Activated CD8-positive, alpha-beta memory T cell treated with anti-CD3 and anti-CD28 coated beads for 1 hour (primary cell): ENCODE data around the gene RNF40.
A peak's percentile ranks its signal among the peaks of the same experiment; 100 is the strongest.

Experiments
- DNase-seq, 2 donors: peaks; one replicate each; pipeline ENCODE4 v3.0.0-alpha.2; 2020; ENCODE audit warnings: low read depth in 1 of 2; ENCODE audit errors: extremely low read depth in 1 of 2

Gene RNF40

DNA sequence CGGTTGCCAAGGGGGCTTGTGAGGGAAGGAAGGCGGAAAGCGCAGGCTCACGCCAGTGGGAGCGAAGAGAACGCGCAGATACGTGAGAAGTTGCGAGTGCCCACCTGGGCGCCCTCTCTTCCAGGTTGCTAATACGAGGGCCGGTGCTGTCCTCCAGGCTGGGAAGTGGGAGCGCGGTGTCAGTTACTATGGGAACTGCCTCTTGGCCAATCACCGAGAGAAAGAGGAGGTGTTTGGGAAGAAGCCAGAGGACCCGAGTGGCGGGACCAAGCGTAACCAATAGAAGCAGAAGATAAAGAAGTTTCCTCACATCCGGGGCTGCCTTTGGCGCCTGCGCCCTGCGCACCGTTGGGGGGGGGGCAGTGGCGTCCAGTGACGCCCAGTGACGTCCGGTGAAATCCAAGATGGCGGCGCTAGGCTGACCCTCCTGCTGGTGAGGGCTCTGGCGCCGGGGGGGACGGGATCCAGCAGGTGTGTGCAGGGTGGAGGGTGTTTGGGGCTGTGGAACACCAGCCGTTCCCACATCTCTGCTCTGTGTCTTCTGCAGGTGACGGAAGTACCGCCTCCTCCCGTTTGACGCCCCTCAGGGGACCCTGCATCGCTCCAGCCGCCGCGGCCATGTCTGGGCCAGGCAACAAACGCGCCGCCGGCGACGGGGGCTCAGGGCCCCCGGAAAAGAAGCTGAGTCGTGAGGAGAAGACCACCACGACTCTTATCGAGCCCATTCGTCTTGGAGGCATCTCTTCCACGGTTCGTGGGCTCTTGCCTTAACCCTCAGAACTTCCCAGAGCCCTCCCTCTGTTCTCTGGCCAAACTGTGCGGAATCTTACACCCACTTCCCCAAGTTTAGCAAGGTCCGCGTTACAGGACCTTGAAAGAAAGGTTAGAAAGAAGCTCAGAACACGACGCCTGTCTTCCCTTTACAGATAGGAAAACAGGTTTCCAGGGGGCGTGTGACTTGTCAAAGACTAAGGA is at the start of gene RNF40, which contains the start of gene CFAP119:
TSS of gene RNF40 (plus strand) at position 395 of the 975 bp plus-strand sequence. CDS start at position 619, 224 bp downstream.
TSS of gene CFAP119 (minus strand) at position 135 of the 975 bp plus-strand sequence. CDS start 314 bp downstream, outside the sequence.
- DNase-seq: peak; percentile 68 to 78

DNA sequence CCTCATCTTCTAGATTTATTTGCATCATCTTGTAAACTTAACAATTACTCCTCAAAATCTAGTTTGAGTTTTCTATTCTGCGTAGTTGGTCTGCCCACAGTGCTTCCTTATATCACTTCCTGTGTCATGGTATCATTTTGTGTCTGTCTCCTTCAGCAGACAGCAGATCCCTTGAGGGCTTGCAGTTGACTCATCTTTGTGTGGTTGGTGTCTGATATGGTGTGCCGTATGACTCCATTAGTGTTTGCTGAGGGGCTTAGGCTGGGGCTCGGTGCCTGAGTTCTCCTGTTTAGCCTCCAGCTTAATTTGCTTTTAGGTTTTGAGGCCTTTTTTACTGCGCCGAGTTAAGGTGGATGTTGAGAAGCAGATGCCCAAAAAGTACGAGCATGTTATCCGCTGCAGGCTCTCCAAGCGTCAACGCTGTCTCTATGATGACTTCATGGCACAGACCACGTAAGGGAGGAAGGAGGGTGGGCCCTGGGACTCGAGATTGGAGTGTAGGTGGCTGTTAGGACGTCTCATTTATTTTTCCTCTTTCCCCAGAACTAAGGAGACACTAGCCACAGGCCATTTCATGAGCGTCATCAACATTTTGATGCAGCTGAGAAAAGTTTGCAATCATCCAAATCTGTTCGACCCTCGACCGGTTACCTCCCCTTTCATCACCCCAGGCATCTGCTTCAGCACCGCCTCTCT is 46.2 kb upstream of the RNF40 start:
- peak in 1 of 2 donors; percentile 10 for DNase-seq

DNA sequence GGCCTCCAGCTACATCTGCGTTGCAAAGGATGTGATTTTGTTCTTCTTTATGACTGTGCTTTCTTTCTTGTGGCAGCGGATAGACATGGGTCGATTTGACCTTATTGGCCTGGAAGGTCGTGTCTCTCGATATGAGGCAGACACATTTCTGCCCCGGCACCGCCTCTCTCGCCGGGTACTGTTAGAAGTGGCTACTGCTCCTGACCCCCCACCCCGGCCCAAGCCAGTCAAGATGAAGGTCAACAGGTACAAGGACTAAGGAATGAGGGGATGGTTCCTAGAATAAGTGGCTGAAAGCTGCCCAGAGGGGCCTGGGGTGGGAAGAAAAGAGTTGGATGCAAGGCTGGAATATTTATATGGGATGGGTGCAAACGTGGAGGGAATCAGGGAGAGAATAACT is 42.0 kb upstream of the RNF40 start:
- no peak for DNase-seq

- no peak for DNase-seq
Measured at GRCh38 chr16:30720694-30721093, 41.4 kb upstream of the RNF40 start.

DNA sequence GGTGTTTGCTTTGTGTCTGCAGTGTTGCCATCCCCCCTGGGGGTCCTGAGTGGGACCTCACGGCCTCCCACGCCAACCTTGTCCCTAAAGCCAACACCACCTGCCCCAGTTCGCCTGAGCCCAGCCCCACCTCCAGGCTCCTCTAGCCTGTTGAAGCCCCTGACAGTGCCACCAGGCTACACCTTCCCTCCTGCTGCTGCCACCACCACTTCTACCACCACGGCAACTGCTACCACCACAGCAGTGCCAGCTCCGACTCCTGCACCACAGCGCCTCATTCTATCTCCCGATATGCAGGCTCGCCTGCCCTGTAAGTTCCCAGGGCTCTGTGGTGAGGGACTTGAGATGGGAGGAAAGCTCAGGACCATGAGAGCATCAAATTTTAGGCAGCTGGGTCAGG is 41.0 kb upstream of the RNF40 start:
- no peak for DNase-seq

DNA sequence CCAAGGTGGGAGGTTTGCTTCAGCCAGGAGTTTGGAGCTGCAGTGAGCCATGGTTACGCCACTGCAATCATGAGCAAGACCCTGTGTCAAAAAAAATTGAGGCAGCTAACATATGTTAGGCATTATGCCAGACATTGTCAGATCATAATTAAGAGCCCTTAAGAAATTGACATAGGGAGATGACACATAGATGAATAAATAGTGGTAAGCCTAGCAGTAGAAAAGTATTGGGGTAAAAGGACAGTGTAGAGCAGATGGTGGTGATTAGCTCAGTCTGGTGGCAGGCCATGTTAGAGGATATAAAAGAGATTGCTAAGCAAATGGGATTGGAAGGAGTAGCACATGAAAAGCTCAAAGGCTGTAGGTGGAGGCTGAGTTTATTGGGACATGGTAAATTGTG is 40.5 kb upstream of the RNF40 start:
- no peak for DNase-seq

- no peak for DNase-seq
Measured at GRCh38 chr16:30722443-30722842, 39.7 kb upstream of the RNF40 start.

- no peak for DNase-seq
Measured at GRCh38 chr16:30722916-30723315, 39.2 kb upstream of the RNF40 start.

GRCh38 chr16:30723725-30724355 is 38.3 kb upstream of the RNF40 start:
- DNase-seq: no peak

DNA sequence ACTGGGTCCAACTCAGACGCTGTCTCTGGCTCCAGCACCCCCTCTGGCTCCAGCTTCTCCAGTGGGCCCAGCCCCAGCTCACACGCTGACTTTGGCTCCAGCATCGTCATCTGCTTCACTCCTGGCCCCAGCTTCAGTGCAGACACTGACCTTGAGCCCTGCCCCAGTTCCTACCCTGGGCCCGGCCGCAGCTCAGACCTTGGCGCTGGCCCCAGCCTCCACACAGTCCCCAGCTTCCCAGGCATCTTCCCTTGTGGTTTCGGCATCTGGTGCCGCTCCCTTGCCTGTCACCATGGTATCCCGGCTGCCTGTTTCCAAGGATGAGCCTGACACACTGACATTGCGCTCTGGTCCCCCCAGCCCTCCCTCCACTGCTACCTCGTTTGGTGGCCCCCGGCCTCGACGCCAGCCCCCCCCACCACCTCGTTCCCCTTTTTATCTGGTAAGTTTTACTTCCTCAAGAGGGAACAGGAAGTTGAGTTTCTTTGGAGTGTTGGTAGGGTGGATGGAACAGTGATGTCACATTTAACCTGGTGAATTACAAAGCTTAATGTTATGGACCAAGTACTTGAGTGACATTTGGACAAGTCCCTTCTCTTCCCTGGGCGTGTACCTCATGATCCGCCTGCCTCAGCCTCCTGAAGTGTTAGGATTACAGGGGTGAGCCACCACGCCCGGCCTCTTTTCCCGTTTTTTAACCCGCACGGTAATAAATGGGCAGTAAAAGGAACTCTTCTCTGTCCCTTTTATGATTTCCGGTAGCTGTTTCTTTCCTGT is 37.3 kb upstream of the RNF40 start:
- DNase-seq: no peak

GRCh38 chr16:30725418-30725792 is 36.7 kb upstream of the RNF40 start:
- no peak for DNase-seq

DNA sequence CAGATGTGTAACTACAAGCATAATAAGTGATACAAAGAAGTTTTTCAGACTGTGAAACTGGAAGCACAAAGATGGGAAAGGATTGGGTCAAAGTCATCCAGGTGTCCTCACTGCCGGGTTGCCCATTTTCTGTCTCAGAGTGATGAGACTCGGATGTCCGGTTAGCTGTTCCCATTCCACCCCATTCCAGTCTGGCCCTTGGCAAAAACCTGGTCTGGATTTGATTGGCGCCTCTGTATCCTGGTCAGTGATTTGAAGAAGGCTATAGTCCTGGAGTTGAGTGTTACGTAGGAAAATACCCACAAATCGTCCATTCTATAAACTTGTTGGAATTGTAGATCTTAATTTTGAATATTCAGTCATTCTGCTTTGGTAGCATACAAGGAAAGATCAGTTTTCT is 33.8 kb upstream of the RNF40 start:
- DNase-seq: no peak

DNA sequence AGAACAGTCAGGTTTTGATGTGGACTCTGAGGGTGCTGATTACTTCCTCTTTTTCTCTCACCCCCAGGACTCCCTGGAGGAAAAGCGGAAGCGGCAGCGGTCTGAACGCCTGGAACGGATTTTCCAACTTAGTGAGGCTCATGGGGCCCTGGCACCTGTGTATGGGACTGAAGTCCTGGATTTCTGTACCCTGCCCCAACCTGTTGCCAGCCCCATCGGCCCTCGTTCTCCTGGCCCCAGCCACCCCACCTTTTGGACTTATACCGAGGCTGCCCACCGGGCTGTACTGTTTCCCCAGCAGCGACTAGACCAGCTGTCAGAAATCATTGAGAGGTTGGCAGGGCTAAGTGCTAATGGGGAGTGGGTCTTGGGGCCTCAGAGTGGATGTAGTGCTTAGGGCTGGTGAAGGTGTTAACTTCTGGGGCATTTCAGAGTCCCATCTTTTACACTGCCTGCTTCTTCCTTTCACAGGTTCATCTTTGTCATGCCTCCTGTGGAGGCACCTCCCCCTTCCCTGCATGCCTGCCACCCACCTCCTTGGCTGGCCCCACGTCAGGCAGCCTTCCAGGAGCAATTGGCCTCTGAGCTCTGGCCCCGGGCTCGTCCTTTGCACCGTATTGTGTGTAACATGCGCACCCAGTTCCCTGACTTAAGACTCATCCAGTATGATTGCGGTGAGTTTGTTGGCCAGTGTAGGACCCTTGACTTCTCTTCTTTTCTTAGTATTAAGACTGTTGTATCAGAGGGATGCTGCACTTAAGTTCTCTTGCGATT is 33.0 kb upstream of the RNF40 start:
- no peak for DNase-seq

DNA sequence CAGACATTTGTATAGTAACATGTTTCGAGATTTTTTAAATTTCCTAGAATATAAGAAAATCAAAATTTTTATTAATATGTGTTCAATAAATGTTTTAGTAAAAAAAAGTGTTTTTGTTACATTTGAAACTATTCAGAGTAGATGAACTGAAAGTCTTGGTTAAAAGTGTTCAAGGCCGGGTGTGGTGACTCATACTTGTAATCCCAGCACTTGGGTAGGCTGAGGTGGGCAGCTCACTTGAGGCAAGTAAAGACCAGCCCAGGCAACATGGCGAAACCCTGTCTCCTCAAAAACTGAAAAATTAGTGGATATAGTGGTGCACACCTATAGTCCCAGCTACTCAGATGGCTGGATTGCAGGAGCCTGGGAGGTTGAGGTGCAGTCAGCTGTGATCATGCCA is 30.7 kb upstream of the RNF40 start:
- DNase-seq: no peak

GRCh38 chr16:30736995-30737793 is 24.9 kb upstream of the RNF40 start:
- DNase-seq: no peak

DNA sequence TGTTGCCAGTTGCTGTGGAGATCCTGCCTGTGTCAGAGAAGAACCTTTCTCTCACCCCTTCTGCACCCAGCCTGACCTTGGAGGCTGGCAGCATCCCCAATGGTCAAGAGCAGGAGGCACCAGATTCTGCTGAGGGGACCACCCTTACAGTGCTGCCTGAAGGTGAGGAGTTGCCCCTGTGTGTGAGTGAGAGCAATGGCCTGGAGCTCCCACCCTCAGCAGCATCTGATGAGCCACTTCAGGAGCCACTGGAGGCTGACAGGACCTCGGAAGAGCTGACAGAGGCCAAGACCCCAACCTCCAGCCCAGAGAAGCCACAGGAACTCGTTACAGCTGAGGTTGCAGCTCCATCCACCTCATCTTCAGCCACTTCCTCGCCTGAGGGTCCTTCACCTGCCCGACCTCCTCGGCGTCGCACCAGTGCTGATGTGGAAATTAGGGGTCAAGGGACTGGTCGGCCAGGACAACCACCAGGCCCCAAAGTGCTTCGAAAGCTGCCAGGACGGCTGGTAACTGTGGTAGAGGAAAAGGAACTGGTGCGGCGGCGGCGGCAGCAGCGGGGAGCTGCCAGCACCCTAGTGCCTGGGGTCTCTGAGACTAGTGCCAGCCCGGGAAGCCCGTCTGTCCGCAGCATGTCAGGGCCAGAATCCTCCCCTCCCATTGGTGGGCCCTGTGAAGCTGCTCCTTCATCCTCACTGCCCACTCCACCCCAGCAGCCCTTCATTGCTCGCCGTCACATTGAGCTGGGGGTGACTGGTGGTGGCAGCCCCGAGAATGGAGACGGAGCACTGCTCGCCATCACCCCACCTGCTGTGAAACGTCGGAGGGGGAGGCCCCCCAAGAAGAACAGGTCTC is 24.1 kb upstream of the RNF40 start:
- no peak for DNase-seq

GRCh38 chr16:30738984-30739951 is 22.9 kb upstream of the RNF40 start:
- DNase-seq: no peak
